ENCODE measurements around the gene ETHE1. TPM values are rescaled to one million over a fixed set of nuclear protein-coding genes. Genes with fewer than 3 reads are reported as not detected.

ETHE1 gene
- total RNA-seq, 2 donors from 2014 or later = 101 to 125 TPM

GRCh38 chr19:43488179-43488578 is 38.8 kb downstream of the ETHE1 start:
- no peak for ATAC-seq (replicated peaks in 1 of 2)
- no peak overlapping the region for H3K4me3 Mint-ChIP-seq
- H3K27me3 Mint-ChIP-seq (ENCODE audit: low read depth) = no peaks in the 10 kb centered on the region
- H3K36me3 Mint-ChIP-seq (ENCODE audit: insufficient read depth in 2 of 2) = no peaks in the 10 kb centered on the region
- H3K4me1 Mint-ChIP-seq (ENCODE audit: low read depth) = no peaks in the 10 kb centered on the region
- H3K27ac Mint-ChIP-seq = no peak overlapping the region
- no peaks in the 10 kb centered on the region for H3K9me3 Mint-ChIP-seq
- DNase-seq = no peak

- Mint-ChIP-seq H3K36me3 (ENCODE audit: insufficient read depth in 2 of 2) (no peaks in the 10 kb centered on the region), H3K9me3 (no peaks in the 10 kb centered on the region), H3K27ac (no peak overlapping the region), H3K4me1 (ENCODE audit: low read depth) (no peaks in the 10 kb centered on the region), H3K27me3 (ENCODE audit: low read depth) (no peaks in the 10 kb centered on the region), H3K4me3 (no peak overlapping the region)
- no peak for DNase-seq
- no peak for ATAC-seq (replicated peaks in 1 of 2)
Observed at GRCh38 chr19:43486412-43486811, 40.6 kb downstream of the ETHE1 start.

- no peak for DNase-seq
- no peak overlapping the region for H3K27ac Mint-ChIP-seq
- H3K4me1 Mint-ChIP-seq (ENCODE audit: low read depth) = no peaks in the 10 kb centered on the region
- no peaks in the 10 kb centered on the region for H3K9me3 Mint-ChIP-seq
- no peaks in the 10 kb centered on the region for H3K36me3 Mint-ChIP-seq (ENCODE audit: insufficient read depth in 2 of 2)
- no peak overlapping the region for H3K4me3 Mint-ChIP-seq
- no peak for ATAC-seq (replicated peaks in 1 of 2)
- H3K27me3 Mint-ChIP-seq (ENCODE audit: low read depth) = no peaks in the 10 kb centered on the region
Observed at GRCh38 chr19:43485951-43486350, 41.0 kb downstream of the ETHE1 start.

GRCh38 chr19:43483281-43483680 is 43.7 kb downstream of the ETHE1 start:
- ATAC-seq (replicated peaks in 1 of 2) = no peak
- no peak for DNase-seq
- no peak overlapping the region for H3K4me3 Mint-ChIP-seq
- no peaks in the 10 kb centered on the region for H3K9me3 Mint-ChIP-seq
- no peaks in the 10 kb centered on the region for H3K4me1 Mint-ChIP-seq (ENCODE audit: low read depth)
- H3K27me3 Mint-ChIP-seq (ENCODE audit: low read depth) = no peaks in the 10 kb centered on the region
- no peak overlapping the region for H3K27ac Mint-ChIP-seq
- peaks cover 0 to 4% of the 10 kb centered on the region in 2 donors for H3K36me3 Mint-ChIP-seq (ENCODE audit: insufficient read depth in 2 of 2)

- no peak for ATAC-seq (replicated peaks in 1 of 2)
- no peaks in the 10 kb centered on the region for H3K27me3 Mint-ChIP-seq (ENCODE audit: low read depth)
- DNase-seq = no peak
- H3K27ac Mint-ChIP-seq = no peak overlapping the region
- peaks cover 0 to 4% of the 10 kb centered on the region in 2 donors for H3K36me3 Mint-ChIP-seq (ENCODE audit: insufficient read depth in 2 of 2)
- no peaks in the 10 kb centered on the region for H3K9me3 Mint-ChIP-seq
- no peak overlapping the region for H3K4me3 Mint-ChIP-seq
- no peaks in the 10 kb centered on the region for H3K4me1 Mint-ChIP-seq (ENCODE audit: low read depth)
Observed at GRCh38 chr19:43482193-43482592, 44.8 kb downstream of the ETHE1 start.

- H3K27me3 Mint-ChIP-seq (ENCODE audit: low read depth) = no peaks in the 10 kb centered on the region
- no peak overlapping the region for H3K27ac Mint-ChIP-seq
- no peak for DNase-seq
- no peaks in the 10 kb centered on the region for H3K9me3 Mint-ChIP-seq
- no peak for ATAC-seq (replicated peaks in 1 of 2)
- no peak overlapping the region for H3K4me3 Mint-ChIP-seq
- peaks cover 0 to 4% of the 10 kb centered on the region in 2 donors for H3K36me3 Mint-ChIP-seq (ENCODE audit: insufficient read depth in 2 of 2)
- H3K4me1 Mint-ChIP-seq (ENCODE audit: low read depth) = no peaks in the 10 kb centered on the region
Observed at GRCh38 chr19:43481701-43482100, 45.3 kb downstream of the ETHE1 start.

- H3K36me3 Mint-ChIP-seq (ENCODE audit: insufficient read depth in 2 of 2) = peaks cover 0 to 4% of the 10 kb centered on the region in 2 donors
- no peaks in the 10 kb centered on the region for H3K9me3 Mint-ChIP-seq
- DNase-seq (no peak), ATAC-seq (replicated peaks in 1 of 2) (no peak)
- H3K4me1 Mint-ChIP-seq (ENCODE audit: low read depth) = peaks cover 7% of the 10 kb centered on the region
- H3K27ac Mint-ChIP-seq = no peak overlapping the region
- H3K4me3 Mint-ChIP-seq = no peak overlapping the region
- no peaks in the 10 kb centered on the region for H3K27me3 Mint-ChIP-seq (ENCODE audit: low read depth)
Observed at GRCh38 chr19:43480574-43480973, 46.4 kb downstream of the ETHE1 start.

GRCh38 chr19:43479961-43480561 is 46.9 kb downstream of the ETHE1 start:
- Mint-ChIP-seq H3K9me3 (peaks cover 0 to 1% of the 10 kb centered on the region in 2 donors), H3K36me3 (ENCODE audit: insufficient read depth in 2 of 2) (peaks cover 0 to 8% of the 10 kb centered on the region in 2 donors), H3K27me3 (ENCODE audit: low read depth) (no peaks in the 10 kb centered on the region), H3K27ac (no peak overlapping the region), H3K4me3 (no peak overlapping the region), H3K4me1 (ENCODE audit: low read depth) (peaks cover 13% of the 10 kb centered on the region)
- DNase-seq (no peak), ATAC-seq (replicated peaks in 1 of 2) (no peak)

- peaks cover 0 to 8% of the 10 kb centered on the region in 2 donors for H3K36me3 Mint-ChIP-seq (ENCODE audit: insufficient read depth in 2 of 2)
- H3K27ac Mint-ChIP-seq = no peak overlapping the region
- no peaks in the 10 kb centered on the region for H3K27me3 Mint-ChIP-seq (ENCODE audit: low read depth)
- DNase-seq (no peak), ATAC-seq (replicated peaks in 1 of 2) (no peak)
- H3K9me3 Mint-ChIP-seq = peaks cover 0 to 1% of the 10 kb centered on the region in 2 donors
- peaks cover 17% of the 10 kb centered on the region for H3K4me1 Mint-ChIP-seq (ENCODE audit: low read depth)
- no peak overlapping the region for H3K4me3 Mint-ChIP-seq
Observed at GRCh38 chr19:43479226-43479625, 47.8 kb downstream of the ETHE1 start.

GRCh38 chr19:43478323-43478722 is 48.7 kb downstream of the ETHE1 start:
- Mint-ChIP-seq H3K4me3 (no peak overlapping the region), H3K27ac (no peak overlapping the region), H3K9me3 (peaks cover 0 to 1% of the 10 kb centered on the region in 2 donors), H3K27me3 (ENCODE audit: low read depth) (no peaks in the 10 kb centered on the region), H3K4me1 (ENCODE audit: low read depth) (peaks cover 24% of the 10 kb centered on the region), H3K36me3 (ENCODE audit: insufficient read depth in 2 of 2) (peaks cover 0 to 10% of the 10 kb centered on the region in 2 donors)
- DNase-seq (no peak), ATAC-seq (replicated peaks in 1 of 2) (no peak)

- H3K4me3 Mint-ChIP-seq = no peak overlapping the region
- DNase-seq (no peak), ATAC-seq (replicated peaks in 1 of 2) (no peak)
- peaks cover 0 to 10% of the 10 kb centered on the region in 2 donors for H3K36me3 Mint-ChIP-seq (ENCODE audit: insufficient read depth in 2 of 2)
- peaks cover 0 to 1% of the 10 kb centered on the region in 2 donors for H3K9me3 Mint-ChIP-seq
- H3K27me3 Mint-ChIP-seq (ENCODE audit: low read depth) = no peaks in the 10 kb centered on the region
- peaks cover 25% of the 10 kb centered on the region for H3K4me1 Mint-ChIP-seq (ENCODE audit: low read depth)
- no peak overlapping the region for H3K27ac Mint-ChIP-seq
Observed at GRCh38 chr19:43476606-43477005, 50.4 kb downstream of the ETHE1 start.

GRCh38 chr19:43474986-43475705 is 51.9 kb downstream of the ETHE1 start:
- H3K4me3 Mint-ChIP-seq = peak overlapping the region; percentile 83 to 84
- H3K27me3 Mint-ChIP-seq (ENCODE audit: low read depth) = no peaks in the 10 kb centered on the region
- DNase-seq = peak; percentile 93 to 98
- peak; percentile 83 to 91 for ATAC-seq (replicated peaks in 1 of 2)
- peaks cover 40% of the 10 kb centered on the region for H3K4me1 Mint-ChIP-seq (ENCODE audit: low read depth)
- H3K27ac Mint-ChIP-seq = peak overlapping the region; percentile 76
- peaks cover 0 to 1% of the 10 kb centered on the region in 2 donors for H3K9me3 Mint-ChIP-seq
- H3K36me3 Mint-ChIP-seq (ENCODE audit: insufficient read depth in 2 of 2) = peaks cover 0 to 10% of the 10 kb centered on the region in 2 donors

- Mint-ChIP-seq H3K4me3 (peak overlapping the region; percentile 83 to 84), H3K36me3 (ENCODE audit: insufficient read depth in 2 of 2) (peaks cover 0 to 10% of the 10 kb centered on the region in 2 donors), H3K9me3 (peaks cover 0 to 1% of the 10 kb centered on the region in 2 donors), H3K4me1 (ENCODE audit: low read depth) (peaks cover 46% of the 10 kb centered on the region), H3K27ac (no peak overlapping the region), H3K27me3 (ENCODE audit: low read depth) (no peaks in the 10 kb centered on the region)
- DNase-seq (no peak), ATAC-seq (replicated peaks in 1 of 2) (no peak)
Observed at GRCh38 chr19:43474487-43474886, 52.5 kb downstream of the ETHE1 start.

Measured in activated T-cell treated with anti-CD3 and anti-CD28 coated beads, Interleukin-2, amount 50 U/mL, for 72 hours (primary cell).